Tracheal epithelial cell (primary cell): ENCODE results near the gene ZBTB22. TPM values are rescaled to one million over a fixed set of nuclear protein-coding genes. Genes with fewer than 3 reads are reported as not detected.

Source experiments
- total RNA-seq: library from RNA; depleted of rRNA; stranded (reverse); fragments of >200 nt; gene quantifications from 2 replicates; pipeline ENCODE4 v1.2.1, GENCODE V29; 2014

ZBTB22 gene
- total RNA-seq: 13.9 and 14.2 TPM in 2 replicates

GRCh38 chr6:33317669-33318425 is at the start of gene ZBTB22:
ZBTB22 (minus strand) TSS chr6:33317744; CDS start chr6:33316916, 828 bp downstream.

DNA sequence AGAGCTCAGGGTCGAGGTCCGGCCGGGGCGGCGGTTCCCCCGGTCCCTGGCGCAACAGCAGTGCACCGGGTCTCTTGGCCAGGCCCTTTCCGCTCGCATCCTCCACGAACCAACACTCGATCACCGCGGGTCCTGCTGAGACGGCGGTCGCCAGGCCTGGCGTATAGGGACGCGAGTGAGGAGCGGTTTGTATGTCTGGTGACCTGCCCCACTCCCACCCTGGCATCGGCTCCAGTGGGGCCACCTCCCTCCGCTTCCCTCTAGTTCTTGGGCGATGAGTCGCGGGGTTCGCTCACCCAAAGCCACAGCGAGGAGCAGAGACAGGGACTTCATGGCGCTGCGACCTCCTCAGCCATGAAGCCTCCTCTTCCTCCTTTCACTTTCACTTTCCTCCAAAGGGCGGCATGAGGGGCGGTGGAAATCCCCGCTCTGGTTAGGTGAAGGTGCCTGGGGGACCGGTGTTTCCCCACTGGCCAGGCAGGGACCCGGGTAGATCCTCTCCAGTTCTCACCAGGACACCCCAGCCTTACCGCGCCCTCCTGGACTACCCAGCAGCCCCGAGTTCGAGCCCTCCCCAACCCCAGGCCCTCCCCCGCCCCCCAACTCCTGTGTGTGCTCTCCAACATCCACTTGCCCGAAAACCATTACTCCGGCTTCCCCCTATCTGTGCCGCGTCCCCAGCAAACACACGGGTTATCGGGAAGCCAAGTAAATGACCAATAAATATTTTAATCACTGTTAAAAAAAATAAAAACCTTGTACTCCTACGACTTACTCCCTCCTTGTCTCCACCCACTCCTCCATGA is 3.6 kb downstream of the ZBTB22 start, which contains the start of gene TAPBP:
Gene TAPBP, minus strand, starts transcription at position 370 of the 806 bp plus-strand sequence. Its CDS starts 37 bp downstream, at position 333.

GRCh38 chr6:33298773-33299236 is 18.7 kb downstream of the ZBTB22 start, which contains the start of gene RGL2:
RGL2 (minus strand) TSS chr6:33298942; CDS start chr6:33298610, 332 bp downstream.

DNA sequence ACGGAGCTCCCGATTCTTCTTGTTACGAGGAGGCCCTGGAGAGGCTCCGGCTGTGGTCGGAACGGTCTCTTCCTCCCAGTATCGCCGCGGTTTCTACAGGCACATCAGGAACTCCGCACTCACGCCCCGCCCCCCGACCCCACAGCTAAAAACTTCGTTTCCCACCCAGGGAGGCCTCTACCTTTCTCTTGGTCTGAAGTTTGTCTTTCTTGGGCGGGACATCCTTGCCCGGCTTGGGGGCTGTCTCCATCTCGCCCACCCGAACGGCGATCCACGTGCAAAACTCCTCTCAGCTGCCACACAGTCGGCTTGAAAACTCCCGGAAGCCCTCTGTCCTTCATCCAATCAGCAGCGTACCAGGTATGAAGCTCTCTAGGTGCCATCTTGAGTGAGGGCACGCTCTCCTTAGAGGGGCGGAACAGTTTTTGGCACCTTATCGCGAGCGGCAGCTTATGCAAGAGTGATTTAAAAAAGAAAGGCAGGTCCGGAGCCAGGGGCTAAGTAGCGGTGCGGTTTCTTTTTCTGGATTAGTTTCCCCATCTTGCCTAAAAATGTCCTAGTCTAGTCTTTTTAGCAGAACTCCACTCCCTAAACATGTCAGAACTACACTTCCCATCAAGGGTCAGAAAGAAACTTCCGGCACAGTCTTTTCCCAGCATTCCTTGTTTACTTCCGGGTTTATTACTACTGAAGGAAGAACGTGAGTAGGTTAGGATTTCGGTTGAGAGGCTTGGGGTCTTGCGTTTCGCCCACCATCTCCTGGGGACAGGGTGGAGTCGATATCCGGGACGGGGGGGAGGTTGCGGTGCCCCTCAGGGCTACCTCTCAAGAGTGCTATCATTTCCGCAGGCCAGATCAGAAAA is 28.4 kb downstream of the ZBTB22 start, which contains the start of the genes PFDN6 and WDR46:
Gene PFDN6, plus strand, starts transcription at position 681 of the 863 bp plus-strand sequence. CDS start 256 bp downstream, outside the sequence.
Gene WDR46, minus strand, starts transcription at position 319 of the 863 bp plus-strand sequence. Its CDS starts 69 bp downstream, at position 250.

GRCh38 chr6:33276864-33277662 is 40.5 kb downstream of the ZBTB22 start, which contains the start of gene B3GALT4:
B3GALT4 (plus strand) TSS chr6:33277123; CDS start chr6:33277420, 297 bp downstream.

DNA sequence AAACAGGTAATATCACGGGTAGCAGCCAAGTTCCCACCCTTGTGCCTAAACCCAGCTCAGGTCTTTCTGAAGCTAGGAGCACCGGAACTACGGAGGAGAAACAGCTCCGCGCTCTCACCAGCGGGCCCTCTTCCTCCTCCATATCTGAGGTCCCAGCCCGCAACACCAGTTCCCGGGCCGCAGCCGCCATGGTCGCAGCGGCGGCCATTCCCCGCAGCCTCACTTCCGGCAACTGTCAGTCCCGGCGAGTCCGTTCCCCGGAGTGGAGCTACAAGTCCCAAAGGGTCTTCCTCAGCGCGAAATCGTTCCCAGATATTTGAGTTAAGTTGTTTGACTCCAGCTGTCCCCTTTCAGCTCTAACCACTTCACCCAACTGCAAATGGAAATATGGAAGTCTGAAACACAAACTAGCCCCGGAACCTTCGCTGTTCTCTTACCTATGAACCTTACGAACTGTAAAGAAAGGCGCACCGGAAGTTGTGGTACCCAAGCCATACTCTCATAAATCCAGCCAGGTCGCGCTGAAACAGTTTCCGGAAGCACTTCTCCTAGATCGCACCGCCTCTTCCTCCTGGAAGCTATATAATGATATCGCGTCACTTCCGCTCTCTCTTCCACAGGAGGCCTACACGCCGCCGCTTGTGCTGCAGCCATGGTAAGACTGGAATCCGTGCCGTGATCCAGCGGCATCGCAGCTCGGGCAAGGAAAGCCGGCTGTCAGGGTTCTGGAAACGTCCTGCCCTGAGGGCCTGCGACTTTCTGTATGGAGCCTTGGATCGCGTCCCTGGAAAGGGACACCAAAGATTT is 45.9 kb downstream of the ZBTB22 start, which contains the start of the genes RPS18 and VPS52:
Gene RPS18, plus strand, starts transcription at position 608 of the 807 bp plus-strand sequence. Its CDS starts 45 bp downstream, at position 653.
Gene VPS52, minus strand, starts transcription at position 409 of the 807 bp plus-strand sequence. Its CDS starts 201 bp downstream, at position 208.

Other genes starting within 250 kb of the ZBTB22 start
- 3.6 and 4.5 TPM in 2 replicates for gene HLA-DPA1, start 244.1 kb downstream of the ZBTB22 start, total RNA-seq
- gene HLA-DPB1, start 241.8 kb downstream of the ZBTB22 start, total RNA-seq: 1.1 and 3.6 TPM in 2 replicates
- 0.24 and 0.43 TPM in 2 replicates for gene COL11A2, start 125.3 kb downstream of the ZBTB22 start, total RNA-seq
- 15.2 and 18.1 TPM in 2 replicates for gene RXRB, start 117.1 kb downstream of the ZBTB22 start, total RNA-seq
- 43.1 and 60.0 TPM in 2 replicates for gene SLC39A7, start 116.9 kb downstream of the ZBTB22 start, total RNA-seq
- gene HSD17B8, start 113.1 kb downstream of the ZBTB22 start, total RNA-seq: 48.0 and 64.6 TPM in 2 replicates
- 24.5 and 31.6 TPM in 2 replicates for gene RING1, start 109.2 kb downstream of the ZBTB22 start, total RNA-seq
- 17.5 and 24.1 TPM in 2 replicates for gene VPS52, start 45.9 kb downstream of the ZBTB22 start, total RNA-seq
- gene RPS18, start 45.7 kb downstream of the ZBTB22 start, total RNA-seq: 4,554 and 7,694 TPM in 2 replicates
- 3.6 and 11.1 TPM in 2 replicates for gene B3GALT4, start 40.6 kb downstream of the ZBTB22 start, total RNA-seq
- 101 and 139 TPM in 2 replicates for gene WDR46, start 28.5 kb downstream of the ZBTB22 start, total RNA-seq
- gene PFDN6, start 28.1 kb downstream of the ZBTB22 start, total RNA-seq: 42.2 and 47.1 TPM in 2 replicates
- gene RGL2, start 18.8 kb downstream of the ZBTB22 start, total RNA-seq: 42.9 and 45.8 TPM in 2 replicates
- gene TAPBP, start 3.7 kb downstream of the ZBTB22 start, total RNA-seq: 38.6 and 108 TPM in 2 replicates
- 27.5 and 49.6 TPM in 2 replicates for gene DAXX, start 5.2 kb upstream of the ZBTB22 start, total RNA-seq
- 0.85 and 5.3 TPM in 2 replicates for gene KIFC1, start 74.1 kb upstream of the ZBTB22 start, total RNA-seq
- 9.9 and 15.1 TPM in 2 replicates for gene PHF1, start 93.3 kb upstream of the ZBTB22 start, total RNA-seq
- gene CUTA, start 100.4 kb upstream of the ZBTB22 start, total RNA-seq: 42.2 and 93.7 TPM in 2 replicates
- gene SYNGAP1, start 102.3 kb upstream of the ZBTB22 start, total RNA-seq: 1.4 and 2.1 TPM in 2 replicates
- gene ZBTB9, start 136.8 kb upstream of the ZBTB22 start, total RNA-seq: 6.0 and 7.5 TPM in 2 replicates